Kidney epithelial cell (primary cell): ENCODE results near the gene GHDC. TPM values are rescaled to one million over a fixed set of nuclear protein-coding genes. Genes with fewer than 3 reads are reported as not detected.

ENCODE experiments used
- DNase-seq: peaks from one replicate; pipeline ENCODE4 v3.0.0-alpha.2; 2010; ENCODE audit warnings: low read depth
- H3K27me3 ChIP-seq: 2 replicates; pipeline ENCODE4 v1.6.0; 2011; ENCODE audit warnings: low read length; ENCODE audit not compliant: control insufficient read depth, insufficient read depth
- H3K36me3 ChIP-seq: 2 replicates; pipeline ENCODE4 v1.5.1; 2011; ENCODE audit warnings: low read length; ENCODE audit not compliant: control insufficient read depth, insufficient read depth
- H3K4me3 ChIP-seq: 2 replicates; pipeline ENCODE4 v1.5.1; 2011; ENCODE audit warnings: low read depth, mild to moderate bottlenecking, control low read depth, low read length
- CTCF ChIP-seq: IDR thresholded peaks from 2 replicates; pipeline ENCODE4 v1.5.1; 2011; ENCODE audit warnings: mild to moderate bottlenecking, moderate library complexity, low read length, control low read depth, inconsistent platforms; ENCODE audit not compliant: insufficient read depth, poor library complexity, severe bottlenecking
- total RNA-seq: library from RNA; depleted of rRNA; stranded (reverse); fragments of >200 nt; gene quantifications from 2 replicates; pipeline ENCODE4 v1.2.3, GENCODE V29; 2015

GHDC gene
- total RNA-seq, 1 donor from 2014 or later: 45.8 TPM

- DNase-seq: no peak
- no peak for TF ChIP-seq CTCF
- Histone ChIP-seq H3K27me3 (peaks cover 17% of the 10 kb centered on the region), H3K4me3 (no peak overlapping the region), H3K36me3 (no peaks in the 10 kb centered on the region)
Observed at GRCh38 chr17:42185621-42185930, 8.7 kb downstream of the GHDC start.

- TF ChIP-seq CTCF: no peak
- DNase-seq: no peak
- peaks cover 23% of the 10 kb centered on the region for H3K27me3 ChIP-seq
- H3K4me3 ChIP-seq: peak within 1 kb of the TSS; percentile 10
- no peaks in the 10 kb centered on the region for H3K36me3 ChIP-seq
Observed at GRCh38 chr17:42184713-42185620, 9.3 kb downstream of the GHDC start, which contains the start of gene HCRT. Gene HCRT (minus strand): TSS chr17:42185452. CDS start chr17:42185365, 87 bp downstream.

GRCh38 chr17:42183741-42184711, 10.3 kb downstream of the GHDC start:
- Histone ChIP-seq H3K4me3 (peak overlapping the region; percentile 32), H3K36me3 (no peaks in the 10 kb centered on the region), H3K27me3 (peaks cover 33% of the 10 kb centered on the region)
- peak; percentile 12 for DNase-seq
- TF ChIP-seq CTCF: peak; percentile 56

- DNase-seq: no peak
- peak overlapping the region; percentile 32 for H3K4me3 ChIP-seq
- no peaks in the 10 kb centered on the region for H3K36me3 ChIP-seq
- H3K27me3 ChIP-seq: peaks cover 38% of the 10 kb centered on the region
- no peak for TF ChIP-seq CTCF
Observed at GRCh38 chr17:42182927-42183734, 11.2 kb downstream of the GHDC start.

- DNase-seq: no peak
- Histone ChIP-seq H3K4me3 (no peak overlapping the region), H3K27me3 (peaks cover 38% of the 10 kb centered on the region), H3K36me3 (no peaks in the 10 kb centered on the region)
- TF ChIP-seq CTCF: no peak
Observed at GRCh38 chr17:42181851-42182207, 12.5 kb downstream of the GHDC start.
